SJCRH30 (cell line): Measurements from ENCODE around the gene PFKFB3. TPM values are rescaled to one million over a fixed set of nuclear protein-coding genes. Genes with fewer than 3 reads are reported as not detected.

Experiments
- DNase-seq, 2 experiments: peaks; one replicate each; pipeline ENCODE4 v3.0.0-alpha.2; 2015 to 2020
- H3K27ac ChIP-seq: fragments of 250-450 bp; sonication (Bioruptor Pico); 2 replicates; pipeline ENCODE4 v1.5.1; 2020; ENCODE audit warnings: mild to moderate bottlenecking, moderate library complexity
- H3K27me3 ChIP-seq: fragments of 250-450 bp; sonication (Bioruptor Pico); 2 replicates; pipeline ENCODE4 v1.5.1; 2020; ENCODE audit warnings: mild to moderate bottlenecking, moderate library complexity
- H3K36me3 ChIP-seq: fragments of 250-450 bp; sonication (Bioruptor Pico); 2 replicates; pipeline ENCODE4 v1.5.1; 2020; ENCODE audit warnings: mild to moderate bottlenecking, moderate library complexity
- H3K4me1 ChIP-seq: fragments of 250-450 bp; sonication (Bioruptor Pico); 2 replicates; pipeline ENCODE4 v1.5.1; 2020; ENCODE audit warnings: mild to moderate bottlenecking, moderate library complexity
- H3K4me3 ChIP-seq: fragments of 250-450 bp; sonication (Bioruptor Pico); 2 replicates; pipeline ENCODE4 v1.5.1; 2020; ENCODE audit warnings: mild to moderate bottlenecking, moderate library complexity
- H3K9me3 ChIP-seq: fragments of 250-450 bp; sonication (Bioruptor Pico); replicated peaks from 2 replicates; pipeline ENCODE4 v1.5.1; 2020; ENCODE audit warnings: mild to moderate bottlenecking, moderate library complexity
- total RNA-seq: library from RNA; depleted of rRNA; stranded (reverse); fragments of >200 nt; shearing (Covaris generic); gene quantifications from 2 replicates; pipeline ENCODE4 v1.2.3, GENCODE V29; 2014

Gene PFKFB3
- total RNA-seq, 1 experiment from 2014 or later: 11.0 TPM

- H3K27ac ChIP-seq: no peak overlapping the region
- no peaks in the 10 kb centered on the region for H3K36me3 ChIP-seq
- 0 out of 2 replicates have a peak, but pooled peaks cover 2% of the 10 kb centered on the region for H3K4me1 ChIP-seq
- no peak overlapping the region for H3K4me3 ChIP-seq
- H3K27me3 ChIP-seq: no peaks in the 10 kb centered on the region
- H3K9me3 ChIP-seq: no peaks in the 10 kb centered on the region
- DNase-seq: no peak
Measured at GRCh38 chr10:6171881-6172695, 30.6 kb upstream of the PFKFB3 start.

DNA sequence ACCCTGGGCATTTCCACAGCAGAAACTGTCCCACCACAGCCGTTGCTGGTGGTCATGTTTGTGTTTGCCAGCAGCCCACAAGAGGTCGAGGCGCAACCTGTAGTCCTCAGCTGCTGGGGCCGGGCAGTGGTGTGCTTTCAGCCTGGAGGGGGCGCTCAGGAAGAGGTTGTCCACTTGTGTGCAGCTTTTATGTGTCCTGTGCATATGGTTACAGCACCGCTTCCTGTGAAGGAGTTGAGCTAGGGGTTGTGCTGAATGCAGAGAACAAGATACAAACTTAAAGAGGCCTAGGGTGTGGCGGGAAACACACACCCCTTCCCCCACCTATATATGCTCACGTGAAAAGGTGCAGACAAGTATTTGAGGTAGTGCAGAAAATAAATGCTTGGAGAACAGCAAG lies 29.5 kb upstream of the PFKFB3 start:
- H3K4me1 ChIP-seq: 0 out of 2 replicates have a peak, but pooled peaks cover 2% of the 10 kb centered on the region
- H3K9me3 ChIP-seq: no peaks in the 10 kb centered on the region

DNA sequence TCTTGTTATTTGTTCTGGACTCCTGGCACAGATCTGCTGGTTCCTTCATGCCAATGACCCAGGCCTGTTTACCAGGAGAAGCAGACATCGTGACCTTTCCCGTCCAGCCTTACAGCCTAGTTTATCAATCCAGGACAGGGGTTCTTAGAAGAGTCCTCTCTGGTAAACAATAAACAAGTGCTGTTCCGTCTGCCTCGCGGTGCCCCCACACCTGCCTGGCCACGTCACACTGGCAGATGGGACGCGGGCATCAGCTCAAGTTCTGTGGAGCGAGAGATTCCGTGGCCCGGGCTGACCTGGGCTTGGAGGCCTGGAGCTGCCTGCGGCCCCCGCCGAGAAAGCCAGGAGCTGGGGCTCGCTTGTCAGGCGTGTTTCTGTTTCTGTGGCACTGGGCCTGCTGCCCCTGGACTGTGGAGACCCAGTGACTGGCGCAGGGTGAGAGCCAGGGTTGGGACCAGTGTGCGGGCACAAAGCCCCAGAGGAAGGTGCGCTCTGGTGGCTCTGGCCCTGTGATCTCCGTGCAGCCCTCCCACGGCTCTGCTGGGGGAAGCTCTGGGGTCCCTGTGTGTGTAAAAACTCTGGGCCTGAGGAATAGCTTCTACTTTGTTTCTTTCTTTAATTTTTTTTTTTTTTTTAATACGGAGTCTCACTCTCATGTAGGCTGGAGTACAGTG lies 28.4 kb upstream of the PFKFB3 start:
- no peak overlapping the region for H3K27ac ChIP-seq
- H3K27me3 ChIP-seq: no peaks in the 10 kb centered on the region
- H3K9me3 ChIP-seq: no peaks in the 10 kb centered on the region
- H3K4me1 ChIP-seq: 0 out of 2 replicates have a peak, but pooled peaks cover 2% of the 10 kb centered on the region
- no peaks in the 10 kb centered on the region for H3K36me3 ChIP-seq
- H3K4me3 ChIP-seq: no peak overlapping the region
- no peak for DNase-seq

More for the DNA sequence above, 29.5 kb upstream of the PFKFB3 start:
- no peak for DNase-seq
- H3K36me3 ChIP-seq: no peaks in the 10 kb centered on the region
- H3K27me3 ChIP-seq: no peaks in the 10 kb centered on the region
- H3K27ac ChIP-seq: no peak overlapping the region
- no peak overlapping the region for H3K4me3 ChIP-seq

DNA sequence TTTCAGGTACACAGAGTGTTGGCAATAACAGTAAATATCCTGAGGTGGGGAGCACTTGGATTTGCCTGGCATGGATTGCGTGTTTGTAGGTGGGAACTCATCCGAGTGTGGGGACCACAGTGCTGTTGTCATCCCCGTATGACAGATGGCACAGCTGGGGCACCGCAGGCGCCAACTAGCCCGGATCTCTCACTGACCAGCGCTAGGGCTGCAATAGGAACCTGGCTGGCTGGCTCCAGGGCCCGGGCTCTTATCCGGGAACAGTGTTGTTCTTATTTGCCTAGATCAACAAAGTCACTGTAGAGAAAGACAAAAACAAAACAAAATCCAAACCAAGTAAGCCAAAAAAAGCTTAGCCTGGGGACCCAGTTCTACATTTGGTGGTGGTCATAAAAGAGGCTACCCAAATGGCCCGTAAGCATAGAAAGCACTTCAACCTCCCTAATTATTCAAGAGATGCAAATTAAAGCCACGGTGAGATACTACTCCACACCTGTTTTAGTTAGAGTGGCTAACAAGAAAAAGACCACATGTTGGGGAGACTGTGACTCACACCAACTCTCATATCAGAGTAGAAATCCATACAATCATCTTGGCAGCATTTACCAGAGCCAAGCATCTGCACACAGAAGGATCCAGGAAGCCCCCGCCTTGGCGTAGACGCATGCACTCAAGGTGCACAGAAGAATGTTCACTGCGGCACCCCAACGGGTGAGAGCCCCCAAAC lies 27.2 kb upstream of the PFKFB3 start:
- no peaks in the 10 kb centered on the region for H3K27me3 ChIP-seq
- no peaks in the 10 kb centered on the region for H3K4me1 ChIP-seq
- no peaks in the 10 kb centered on the region for H3K9me3 ChIP-seq
- no peak for DNase-seq
- no peaks in the 10 kb centered on the region for H3K36me3 ChIP-seq
- no peak overlapping the region for H3K4me3 ChIP-seq
- H3K27ac ChIP-seq: no peak overlapping the region

DNA sequence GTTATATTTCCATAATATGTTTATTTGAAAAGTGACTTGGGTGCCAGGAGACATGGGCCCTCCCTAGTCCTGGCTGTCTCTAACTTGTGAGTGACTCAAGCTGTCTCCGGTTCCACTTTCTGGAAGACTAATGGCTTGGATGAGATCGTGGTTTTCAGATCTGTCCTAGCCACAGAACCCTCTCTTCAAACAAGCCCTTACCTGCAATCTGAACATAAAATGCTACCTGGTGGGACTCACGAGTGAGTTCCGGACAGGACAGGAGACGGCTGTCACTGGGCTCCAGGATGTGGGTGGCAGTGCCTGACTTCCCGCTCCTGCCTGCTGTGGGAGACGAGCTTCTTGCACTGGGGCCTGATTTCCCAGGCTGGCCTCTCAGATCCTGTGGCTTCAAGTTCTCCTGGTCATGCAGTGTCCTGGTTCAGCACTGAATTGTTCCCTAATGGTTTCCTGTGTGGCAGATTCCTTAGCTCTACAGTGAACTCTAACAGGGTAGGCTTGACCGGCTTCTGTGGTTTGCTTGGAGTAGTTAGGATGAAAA lies 26.0 kb upstream of the PFKFB3 start:
- Histone ChIP-seq H3K9me3 (no peaks in the 10 kb centered on the region), H3K4me3 (no peak overlapping the region), H3K4me1 (no peaks in the 10 kb centered on the region), H3K36me3 (no peaks in the 10 kb centered on the region), H3K27me3 (no peaks in the 10 kb centered on the region), H3K27ac (no peak overlapping the region)
- DNase-seq: no peak

- Histone ChIP-seq H3K4me1 (peaks cover 7% of the 10 kb centered on the region; the same call in 1 of the 2 replicates), H3K4me3 (no peak overlapping the region), H3K27ac (no peak overlapping the region), H3K9me3 (no peaks in the 10 kb centered on the region), H3K36me3 (no peaks in the 10 kb centered on the region), H3K27me3 (no peaks in the 10 kb centered on the region)
- DNase-seq: no peak
Measured at GRCh38 chr10:6177880-6178281, 24.9 kb upstream of the PFKFB3 start.

DNA sequence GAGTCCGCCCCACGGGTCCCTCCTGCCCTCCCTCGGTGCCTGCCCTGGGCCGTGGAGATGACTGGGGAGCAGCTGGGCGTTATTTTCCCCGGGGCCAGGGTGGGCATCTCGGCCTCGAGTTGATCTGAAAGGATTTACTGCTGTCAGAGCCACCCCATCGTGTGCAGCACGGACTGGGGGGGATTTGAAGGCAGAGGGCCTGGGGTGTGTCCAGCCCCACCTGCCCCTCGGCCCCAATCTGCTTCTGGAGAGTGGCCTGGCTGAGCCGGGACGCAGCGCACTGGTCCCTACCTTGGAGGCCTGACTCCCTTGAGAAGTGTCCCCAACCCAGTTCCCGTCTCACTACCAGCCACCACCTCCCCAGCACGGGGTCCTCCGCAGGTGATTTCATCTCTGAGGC lies 24.2 kb upstream of the PFKFB3 start:
- Histone ChIP-seq H3K27ac (no peak overlapping the region), H3K27me3 (no peaks in the 10 kb centered on the region), H3K4me3 (no peak overlapping the region), H3K9me3 (no peaks in the 10 kb centered on the region), H3K36me3 (no peaks in the 10 kb centered on the region), H3K4me1 (peaks cover 11% of the 10 kb centered on the region; the same call in 1 of the 2 replicates)
- no peak for DNase-seq

- no peak overlapping the region for H3K27ac ChIP-seq
- peaks cover 11% of the 10 kb centered on the region; the same call in 1 of the 2 replicates for H3K4me1 ChIP-seq
- H3K9me3 ChIP-seq: no peaks in the 10 kb centered on the region
- DNase-seq: no peak
- H3K27me3 ChIP-seq: no peaks in the 10 kb centered on the region
- no peaks in the 10 kb centered on the region for H3K36me3 ChIP-seq
- H3K4me3 ChIP-seq: no peak overlapping the region
Measured at GRCh38 chr10:6179078-6179477, 23.7 kb upstream of the PFKFB3 start.

DNA sequence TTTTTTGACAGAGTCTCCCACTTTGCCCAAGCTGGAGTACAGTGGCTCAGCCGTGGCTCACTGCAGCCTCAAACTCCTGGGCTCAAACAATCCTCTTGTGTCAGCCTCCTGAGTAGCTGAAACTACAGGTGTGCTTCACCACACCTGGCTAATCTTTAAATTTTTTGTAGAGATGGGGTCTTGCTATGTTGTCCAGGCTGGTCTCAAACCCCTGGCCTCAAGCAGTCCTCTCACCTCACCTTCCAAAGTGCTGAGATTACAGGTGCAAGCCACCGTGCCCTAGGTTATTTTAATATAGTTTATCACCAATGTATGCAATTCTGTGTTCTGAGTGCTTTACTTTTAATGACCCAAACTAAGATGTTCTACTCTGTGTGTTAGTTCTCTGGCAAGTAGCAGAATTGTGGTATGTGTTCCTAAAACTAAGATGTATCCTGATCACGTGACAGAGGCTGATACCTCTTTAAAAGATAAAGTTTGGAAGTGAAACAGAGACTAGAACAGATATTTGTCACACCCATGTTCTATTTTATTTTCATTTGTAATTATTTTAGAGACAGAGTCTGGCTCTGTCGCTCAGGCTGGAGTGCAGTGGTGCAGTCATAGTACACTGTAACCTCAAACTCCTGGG lies 22.1 kb upstream of the PFKFB3 start:
- Histone ChIP-seq H3K27ac (no peak overlapping the region), H3K36me3 (no peaks in the 10 kb centered on the region), H3K4me1 (peaks cover 17% of the 10 kb centered on the region), H3K4me3 (no peak overlapping the region), H3K27me3 (no peaks in the 10 kb centered on the region), H3K9me3 (no peaks in the 10 kb centered on the region)
- DNase-seq: no peak

- Histone ChIP-seq H3K36me3 (no peaks in the 10 kb centered on the region), H3K4me1 (peaks cover 24% of the 10 kb centered on the region), H3K27ac (no peak overlapping the region), H3K4me3 (no peak overlapping the region), H3K27me3 (no peaks in the 10 kb centered on the region), H3K9me3 (no peaks in the 10 kb centered on the region)
- no peak for DNase-seq
Measured at GRCh38 chr10:6181249-6181648, 21.5 kb upstream of the PFKFB3 start.

DNA sequence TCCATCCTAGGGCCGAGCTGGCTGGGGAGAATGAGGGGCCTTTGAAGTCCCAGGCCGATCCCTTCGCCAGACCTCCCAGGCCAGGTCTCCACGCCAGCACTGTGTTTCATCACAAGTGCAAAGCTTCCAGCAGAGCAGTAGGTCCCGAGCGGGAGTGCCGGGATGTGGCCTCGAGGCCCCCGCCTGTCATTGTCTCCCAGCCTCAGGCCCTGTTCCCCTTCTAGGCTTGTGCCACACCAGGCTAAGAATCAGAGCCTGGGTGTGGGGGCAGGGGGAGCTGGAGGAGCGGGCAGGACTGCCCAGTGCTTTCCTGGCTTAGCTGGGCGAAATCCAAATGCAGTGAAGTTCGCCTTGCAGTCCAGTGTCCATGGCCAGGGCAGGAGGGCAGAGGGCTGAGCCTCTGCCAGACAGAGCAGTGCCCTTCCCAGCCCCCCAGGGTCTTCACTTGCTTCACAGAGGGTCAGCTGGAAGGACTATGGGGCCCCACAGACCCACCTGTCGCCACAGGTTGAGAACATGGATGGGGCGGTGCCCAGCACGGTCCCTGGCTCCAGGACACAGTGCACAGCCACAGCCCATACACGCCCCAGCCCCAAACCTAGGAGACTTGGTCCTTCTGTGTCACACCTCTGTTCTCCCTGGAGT lies 20.2 kb upstream of the PFKFB3 start:
- H3K4me1 ChIP-seq: peaks cover 34% of the 10 kb centered on the region
- H3K27ac ChIP-seq: peak overlapping the region; percentile 70
- H3K4me3 ChIP-seq: no peak overlapping the region
- H3K9me3 ChIP-seq: no peaks in the 10 kb centered on the region
- peak in 1 of 2 experiments; percentile 33 for DNase-seq
- H3K36me3 ChIP-seq: no peaks in the 10 kb centered on the region
- no peaks in the 10 kb centered on the region for H3K27me3 ChIP-seq

GRCh38 chr10:6185039-6185716 lies 17.6 kb upstream of the PFKFB3 start:
- no peak for DNase-seq
- no peaks in the 10 kb centered on the region for H3K9me3 ChIP-seq

DNA sequence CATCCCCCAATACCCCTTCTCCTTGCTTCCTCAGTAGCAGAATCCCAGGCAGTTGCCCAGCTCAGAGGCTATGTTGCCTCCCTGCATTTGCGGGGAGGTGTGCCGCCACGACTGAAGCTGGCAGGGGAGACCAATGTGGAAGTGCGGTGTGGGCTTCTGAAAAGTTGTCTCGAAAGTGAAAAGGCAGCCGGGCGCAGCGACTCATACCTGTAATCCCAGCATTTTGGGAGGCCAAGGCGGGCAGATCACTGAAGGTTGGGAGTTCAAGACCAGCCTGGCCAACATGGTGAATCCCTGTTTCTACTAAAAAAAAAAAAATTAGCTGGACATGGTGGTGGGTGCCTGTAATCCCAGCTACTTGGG lies 15.9 kb upstream of the PFKFB3 start:
- no peak for DNase-seq
- peaks cover 39% of the 10 kb centered on the region for H3K4me1 ChIP-seq
- H3K36me3 ChIP-seq: no peaks in the 10 kb centered on the region
- peak overlapping the region; percentile 77 for H3K27ac ChIP-seq
- no peak overlapping the region for H3K4me3 ChIP-seq
- no peaks in the 10 kb centered on the region for H3K27me3 ChIP-seq
- no peaks in the 10 kb centered on the region for H3K9me3 ChIP-seq

More at GRCh38 chr10:6185039-6185716, 17.6 kb upstream of the PFKFB3 start:
- Histone ChIP-seq H3K4me3 (no peak overlapping the region), H3K27me3 (no peaks in the 10 kb centered on the region), H3K36me3 (no peaks in the 10 kb centered on the region), H3K4me1 (peaks cover 39% of the 10 kb centered on the region), H3K27ac (peak overlapping the region; percentile 77)
